ENCODE measurements around the gene KIF20B. TPM values are rescaled to one million over a fixed set of nuclear protein-coding genes. Genes with fewer than 3 reads are reported as not detected.

Gene KIF20B
- total and polyA plus RNA-seq, 9 donors = 2.4 to 9.3 (median 3.9) TPM

DNA sequence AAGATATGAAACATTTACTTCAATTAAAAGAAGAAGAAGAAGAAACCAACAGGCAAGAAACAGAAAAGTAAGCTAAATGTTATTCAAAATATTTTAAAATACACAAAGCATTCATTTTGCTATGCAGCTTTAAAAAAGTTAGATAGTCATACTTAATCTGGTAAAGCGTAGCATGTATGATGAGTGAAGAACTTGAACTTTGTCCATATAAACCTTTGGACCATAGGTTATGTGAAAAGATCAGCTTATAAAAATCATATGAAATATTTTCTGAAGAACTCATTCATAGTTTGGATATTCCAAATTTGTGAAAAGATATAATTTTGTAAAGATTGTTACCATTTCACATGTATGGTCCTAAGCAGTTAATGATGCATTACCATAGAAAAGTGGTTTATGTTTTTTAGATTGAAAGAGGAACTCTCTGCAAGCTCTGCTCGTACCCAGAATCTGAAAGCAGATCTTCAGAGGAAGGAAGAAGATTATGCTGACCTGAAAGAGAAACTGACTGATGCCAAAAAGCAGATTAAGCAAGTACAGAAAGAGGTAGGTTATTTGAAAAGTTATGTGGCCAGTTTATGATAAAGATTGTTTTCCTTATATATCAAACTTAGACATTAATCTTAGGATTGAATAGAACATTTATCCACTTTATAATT is 37.3 kb downstream of the KIF20B start:
- 51 to 81% (median 81%) methylated on average over 2 of the region's 2 CpGs for WGBS, 3 donors
- no peak overlapping the region for H3K4me3 ChIP-seq
- H3K27ac ChIP-seq = no peak overlapping the region

DNA sequence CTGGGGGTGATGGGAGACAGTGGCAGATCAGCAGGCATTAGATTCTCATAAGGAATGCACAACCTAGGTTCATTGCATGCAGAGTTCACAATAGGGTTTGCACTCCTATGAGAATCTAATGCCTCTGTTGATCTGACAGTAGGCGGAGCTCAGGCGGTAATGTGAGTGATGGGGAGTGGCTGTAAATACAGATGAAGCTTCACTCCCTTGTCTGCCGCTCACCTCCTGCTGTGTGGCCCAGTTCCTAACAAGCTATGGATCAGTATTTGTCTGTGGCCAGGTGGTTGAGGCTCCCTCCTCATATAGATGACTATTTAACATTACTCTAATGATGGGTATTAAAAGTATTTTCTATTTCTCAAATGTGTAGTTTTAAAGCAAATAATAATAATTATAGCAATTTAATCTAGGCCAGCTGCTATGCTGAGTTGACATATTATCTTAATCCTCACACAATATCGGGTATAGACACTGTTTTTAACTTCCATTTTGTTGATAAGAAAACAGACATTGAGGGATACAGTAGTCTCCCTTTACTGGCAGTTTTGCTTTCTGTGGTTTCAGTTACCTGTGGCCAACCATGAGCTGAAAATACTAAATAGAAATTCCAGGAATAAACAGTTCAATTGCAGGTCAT is 39.9 kb downstream of the KIF20B start:
- no peak for DNase-seq
- Histone ChIP-seq H3K4me3 (no peak overlapping the region), H3K9me3 (no peaks in the 10 kb centered on the region), H3K4me1 (ENCODE audit: insufficient read depth) (no peaks in the 10 kb centered on the region), H3K27me3 (no peaks in the 10 kb centered on the region), H3K27ac (no peak overlapping the region), H3K36me3 (no peaks in the 10 kb centered on the region)
- 86 to 91% (median 87%) methylated on average over 4 of the region's 4 CpGs for whole genome bisulfite sequencing, 3 donors
- TF ChIP-seq, protein P1, sequence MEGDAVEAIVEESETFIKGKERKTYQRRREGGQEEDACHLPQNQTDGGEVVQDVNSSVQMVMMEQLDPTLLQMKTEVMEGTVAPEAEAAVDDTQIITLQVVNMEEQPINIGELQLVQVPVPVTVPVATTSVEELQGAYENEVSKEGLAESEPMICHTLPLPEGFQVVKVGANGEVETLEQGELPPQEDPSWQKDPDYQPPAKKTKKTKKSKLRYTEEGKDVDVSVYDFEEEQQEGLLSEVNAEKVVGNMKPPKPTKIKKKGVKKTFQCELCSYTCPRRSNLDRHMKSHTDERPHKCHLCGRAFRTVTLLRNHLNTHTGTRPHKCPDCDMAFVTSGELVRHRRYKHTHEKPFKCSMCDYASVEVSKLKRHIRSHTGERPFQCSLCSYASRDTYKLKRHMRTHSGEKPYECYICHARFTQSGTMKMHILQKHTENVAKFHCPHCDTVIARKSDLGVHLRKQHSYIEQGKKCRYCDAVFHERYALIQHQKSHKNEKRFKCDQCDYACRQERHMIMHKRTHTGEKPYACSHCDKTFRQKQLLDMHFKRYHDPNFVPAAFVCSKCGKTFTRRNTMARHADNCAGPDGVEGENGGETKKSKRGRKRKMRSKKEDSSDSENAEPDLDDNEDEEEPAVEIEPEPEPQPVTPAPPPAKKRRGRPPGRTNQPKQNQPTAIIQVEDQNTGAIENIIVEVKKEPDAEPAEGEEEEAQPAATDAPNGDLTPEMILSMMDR (IDR thresholded peaks at IDR 0.05) = no peak
- TF ChIP-seq POLR2A (IDR thresholded peaks at IDR 0.05) (no peak), EP300 (IDR thresholded peaks at IDR 0.05) (no peak)
- intact Hi-C loops (cut with DNase I) = no loop called here

More for the DNA sequence above, 37.3 kb downstream of the KIF20B start:
- no peak for DNase-seq
- Histone ChIP-seq H3K36me3 (no peaks in the 10 kb centered on the region), H3K27me3 (no peaks in the 10 kb centered on the region), H3K4me1 (ENCODE audit: insufficient read depth) (no peaks in the 10 kb centered on the region), H3K9me3 (no peaks in the 10 kb centered on the region)
- TF ChIP-seq, protein P1 (IDR thresholded peaks at IDR 0.05) = no peak
- no peak for TF ChIP-seq EP300 (IDR thresholded peaks at IDR 0.05)
- TF ChIP-seq POLR2A (IDR thresholded peaks at IDR 0.05) = no peak
- intact Hi-C loops (cut with DNase I) = no loop called here

DNA sequence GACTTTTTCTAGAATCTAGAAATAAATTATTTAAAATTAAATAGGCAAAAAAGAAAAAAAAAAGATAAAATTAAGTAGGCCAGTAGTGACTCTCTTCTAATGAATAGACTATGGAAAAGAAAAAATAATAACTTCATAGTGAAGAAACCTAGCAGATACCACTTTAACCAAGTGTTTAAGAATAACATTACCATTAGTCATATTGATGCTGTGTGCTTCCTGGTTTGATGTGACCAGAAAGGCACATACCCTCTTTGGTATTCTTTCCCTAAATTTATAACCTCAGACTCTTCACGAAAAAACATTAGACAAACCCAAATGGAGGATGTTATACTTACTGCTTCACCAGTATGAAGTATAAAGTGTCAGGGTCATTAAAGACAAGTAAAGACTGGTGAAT is 42.6 kb downstream of the KIF20B start:
- H3K9me3 ChIP-seq = no peaks in the 10 kb centered on the region
- no peak overlapping the region for H3K27ac ChIP-seq
- H3K4me1 ChIP-seq (ENCODE audit: insufficient read depth) = no peaks in the 10 kb centered on the region
- no peaks in the 10 kb centered on the region for H3K27me3 ChIP-seq
- DNase-seq = no peak
- no peak for TF ChIP-seq POLR2A (IDR thresholded peaks at IDR 0.05)
- no peak for TF ChIP-seq EP300 (IDR thresholded peaks at IDR 0.05)
- intact Hi-C loops (cut with DNase I) = no loop called here
- no peaks in the 10 kb centered on the region for H3K36me3 ChIP-seq
- no peak overlapping the region for H3K4me3 ChIP-seq
- 33 to 87% (median 37%) methylated on average over 1 of the region's 1 CpG for WGBS, 3 donors

DNA sequence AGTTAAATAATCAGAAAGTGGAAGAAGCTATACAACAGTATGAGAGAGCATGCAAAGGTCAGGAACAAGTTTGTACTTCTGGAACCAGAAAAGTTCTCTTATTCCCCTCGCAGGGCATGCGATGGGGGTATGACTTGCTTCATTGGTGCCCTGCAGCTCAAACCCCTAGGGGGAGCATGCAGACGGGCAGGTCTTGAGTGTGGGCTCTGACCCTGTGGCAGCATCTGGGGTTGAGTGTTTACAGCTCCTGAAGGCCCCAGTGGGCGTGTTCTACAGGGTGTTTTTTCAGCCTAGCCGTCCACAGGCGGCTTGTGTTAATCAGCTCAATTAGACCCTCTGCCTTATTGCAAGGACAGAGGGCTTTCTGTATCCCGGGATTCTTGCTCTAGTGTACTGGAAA is 44.5 kb downstream of the KIF20B start:
- no peaks in the 10 kb centered on the region for H3K4me1 ChIP-seq (ENCODE audit: insufficient read depth)
- no peak overlapping the region for H3K27ac ChIP-seq
- H3K9me3 ChIP-seq = no peaks in the 10 kb centered on the region
- no peaks in the 10 kb centered on the region for H3K36me3 ChIP-seq
- intact Hi-C loops (cut with DNase I) = no loop called here
- DNase-seq = no peak
- TF ChIP-seq POLR2A (IDR thresholded peaks at IDR 0.05) = no peak
- TF ChIP-seq, protein P1 (IDR thresholded peaks at IDR 0.05) = no peak
- no peak for TF ChIP-seq EP300 (IDR thresholded peaks at IDR 0.05)
- 87 to 95% (median 95%) methylated on average over 7 of the region's 7 CpGs for WGBS, 3 donors
- no peak overlapping the region for H3K4me3 ChIP-seq
- H3K27me3 ChIP-seq = no peaks in the 10 kb centered on the region

DNA sequence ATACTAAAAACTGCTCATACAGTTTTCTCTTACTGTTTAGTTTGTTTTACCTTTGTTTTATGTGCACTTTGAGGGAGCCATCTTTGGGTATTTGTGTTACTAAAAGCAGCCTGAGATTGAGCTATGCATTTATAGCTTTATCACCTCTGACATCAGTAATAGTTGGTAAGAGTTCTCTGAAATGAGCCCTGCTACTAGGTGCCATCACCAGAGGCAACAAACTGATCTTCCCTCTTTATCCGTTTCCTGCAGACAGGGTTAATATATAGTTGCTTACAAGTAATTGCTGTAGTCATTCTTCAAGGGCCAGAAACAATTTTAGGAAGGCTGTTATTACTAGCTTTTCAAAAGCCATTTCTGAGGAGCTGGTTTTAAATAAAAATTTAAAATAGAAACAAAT is 49.1 kb downstream of the KIF20B start:
- no peaks in the 10 kb centered on the region for H3K36me3 ChIP-seq
- intact Hi-C loops (cut with DNase I) = no loop called here
- no peaks in the 10 kb centered on the region for H3K27me3 ChIP-seq
- WGBS, 3 donors = 76 to 80% (median 79%) methylated on average over 1 of the region's 1 CpG
- TF ChIP-seq, protein P1 (IDR thresholded peaks at IDR 0.05) = no peak
- no peak for TF ChIP-seq EP300 (IDR thresholded peaks at IDR 0.05)
- no peak for TF ChIP-seq POLR2A (IDR thresholded peaks at IDR 0.05)
- DNase-seq = no peak
- no peak overlapping the region for H3K27ac ChIP-seq
- H3K4me3 ChIP-seq = no peak overlapping the region
- H3K9me3 ChIP-seq = no peaks in the 10 kb centered on the region
- no peaks in the 10 kb centered on the region for H3K4me1 ChIP-seq (ENCODE audit: insufficient read depth)
